ENCODE data around the gene SLC6A19. TPM values are rescaled to one million over a fixed set of nuclear protein-coding genes. Genes with fewer than 3 reads are reported as not detected.

SLC6A19 gene
- polyA plus RNA-seq, 4 donors = 0.78 to 70.8 (median 42.4) TPM

- no peak for DNase-seq (ENCODE audit: low read depth in 4 of 4, low spot score in 3 of 4)
Observed at GRCh38 chr5:1235379-1235778, 34.0 kb downstream of the SLC6A19 start.

- no peak for DNase-seq (ENCODE audit: low read depth in 4 of 4, low spot score in 3 of 4)
Observed at GRCh38 chr5:1235838-1236237, 34.4 kb downstream of the SLC6A19 start.

GRCh38 chr5:1239505-1240251 is 38.3 kb downstream of the SLC6A19 start:
- DNase-seq (ENCODE audit: low read depth in 4 of 4, low spot score in 3 of 4) = no peak

GRCh38 chr5:1240496-1241260 is 39.3 kb downstream of the SLC6A19 start:
- DNase-seq (ENCODE audit: low read depth in 4 of 4, low spot score in 3 of 4) = no peak

GRCh38 chr5:1241509-1242080 is 40.2 kb downstream of the SLC6A19 start:
- DNase-seq (ENCODE audit: low read depth in 4 of 4, low spot score in 3 of 4) = no peak

- DNase-seq (ENCODE audit: low read depth in 4 of 4, low spot score in 3 of 4) = no peak
Observed at GRCh38 chr5:1242733-1243486, 41.5 kb downstream of the SLC6A19 start.

GRCh38 chr5:1243487-1244130 is 42.2 kb downstream of the SLC6A19 start:
- no peak for DNase-seq (ENCODE audit: low read depth in 4 of 4, low spot score in 3 of 4)

GRCh38 chr5:1244255-1244654 is 42.9 kb downstream of the SLC6A19 start:
- no peak for DNase-seq (ENCODE audit: low read depth in 4 of 4, low spot score in 3 of 4)

- DNase-seq (ENCODE audit: low read depth in 4 of 4, low spot score in 3 of 4) = no peak
Observed at GRCh38 chr5:1244976-1245375, 43.6 kb downstream of the SLC6A19 start.

GRCh38 chr5:1245905-1246576 is 44.6 kb downstream of the SLC6A19 start:
- DNase-seq (ENCODE audit: low read depth in 4 of 4, low spot score in 3 of 4) = no peak

GRCh38 chr5:1246711-1247431 is 45.5 kb downstream of the SLC6A19 start:
- peak; percentile 48 to 81 (median 74) for DNase-seq (ENCODE audit: low read depth in 4 of 4, low spot score in 3 of 4)

GRCh38 chr5:1247811-1248210 is 46.4 kb downstream of the SLC6A19 start:
- no peak for DNase-seq (ENCODE audit: low read depth in 4 of 4, low spot score in 3 of 4)

GRCh38 chr5:1249366-1250280 is 48.2 kb downstream of the SLC6A19 start:
- DNase-seq (ENCODE audit: low read depth in 4 of 4, low spot score in 3 of 4) = no peak

- no peak for DNase-seq (ENCODE audit: low read depth in 4 of 4, low spot score in 3 of 4)
Observed at GRCh38 chr5:1251678-1252580, 50.5 kb downstream of the SLC6A19 start.

- DNase-seq (ENCODE audit: low read depth in 4 of 4, low spot score in 3 of 4) = no peak
Observed at GRCh38 chr5:1252681-1253080, 51.3 kb downstream of the SLC6A19 start.

- DNase-seq (ENCODE audit: low read depth in 4 of 4, low spot score in 3 of 4) = no peak
Observed at GRCh38 chr5:1253456-1254105, 52.2 kb downstream of the SLC6A19 start.

- no peak for DNase-seq (ENCODE audit: low read depth in 4 of 4, low spot score in 3 of 4)
Observed at GRCh38 chr5:1254196-1254595, 52.8 kb downstream of the SLC6A19 start.
